ENCODE data around the gene PAGE5. TPM values are rescaled to one million over a fixed set of nuclear protein-coding genes. Genes with fewer than 3 reads are reported as not detected.

Gene PAGE5, protein sequence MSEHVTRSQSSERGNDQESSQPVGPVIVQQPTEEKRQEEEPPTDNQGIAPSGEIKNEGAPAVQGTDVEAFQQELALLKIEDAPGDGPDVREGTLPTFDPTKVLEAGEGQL
- total RNA-seq (not detected), polyA plus RNA-seq (not detected)
- long read RNA-seq, donor 1 = 0 reads
- long read RNA-seq, donor 2, transcript PAGE5-203 (5 exons, 540 nt) = major isoform, 15 of 15 reads
- long read RNA-seq, donor 2, partial matches to known transcripts = 0 of 15 reads
- long read RNA-seq, donor 2, other reads (novel, unspliced or antisense) = 0 of 15 reads
- long read RNA-seq, donor 3 = 0 reads

DNA sequence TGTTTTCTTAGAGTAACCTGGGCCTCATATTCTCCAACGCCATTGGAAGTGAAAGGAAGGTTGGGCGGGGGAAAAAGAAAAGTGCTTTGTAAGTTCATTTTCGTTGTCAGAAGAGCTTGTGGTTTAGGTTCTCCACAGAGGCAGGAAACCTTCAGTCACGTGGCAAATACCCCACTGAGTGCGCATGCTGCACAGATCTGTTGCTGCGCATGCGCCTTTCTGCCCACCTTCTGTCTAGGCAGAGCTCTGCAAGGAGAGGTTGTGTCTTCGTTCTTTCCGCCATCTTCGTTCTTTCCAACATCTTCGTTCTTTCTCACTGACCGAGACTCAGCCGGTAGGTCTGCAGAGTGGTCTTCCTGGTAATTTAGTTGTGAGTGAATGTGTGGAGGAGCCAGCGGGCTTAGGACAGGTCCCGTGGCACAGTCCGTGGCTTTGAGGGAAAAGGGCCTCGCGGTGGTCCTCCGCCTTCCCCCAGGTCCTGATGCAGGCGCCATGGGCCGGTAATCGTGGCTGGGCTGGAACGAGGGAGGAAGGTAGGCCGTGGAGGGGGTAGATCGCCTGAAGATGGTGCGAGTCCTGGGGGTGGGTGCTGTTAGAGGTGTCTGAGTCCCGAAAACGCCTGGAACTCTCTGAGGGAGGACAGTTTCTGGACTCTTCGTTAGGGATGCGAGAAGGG is at the start of gene PAGE5:
Gene PAGE5 (plus strand): TSS at position 228 of the 676 bp plus-strand sequence. CDS start 1,037 bp downstream, outside the sequence.
- Histone ChIP-seq H3K27me3 (no peaks in the 10 kb centered on the region), H3K9me3 (no peaks in the 10 kb centered on the region), H3K27ac (no peak within 1 kb of the TSS), H3K36me3 (no peaks in the 10 kb centered on the region), H3K4me3 (no peak within 1 kb of the TSS), H3K4me1 (ENCODE audit: insufficient read depth) (no peaks in the 10 kb centered on the region)
- WGBS, 3 donors = 80 to 82% (median 82%) methylated on average over 30 of the region's 30 CpGs
- intact Hi-C loops (cut with DNase I) = no loop called here
- DNase-seq = no peak
- TF ChIP-seq, protein P1, sequence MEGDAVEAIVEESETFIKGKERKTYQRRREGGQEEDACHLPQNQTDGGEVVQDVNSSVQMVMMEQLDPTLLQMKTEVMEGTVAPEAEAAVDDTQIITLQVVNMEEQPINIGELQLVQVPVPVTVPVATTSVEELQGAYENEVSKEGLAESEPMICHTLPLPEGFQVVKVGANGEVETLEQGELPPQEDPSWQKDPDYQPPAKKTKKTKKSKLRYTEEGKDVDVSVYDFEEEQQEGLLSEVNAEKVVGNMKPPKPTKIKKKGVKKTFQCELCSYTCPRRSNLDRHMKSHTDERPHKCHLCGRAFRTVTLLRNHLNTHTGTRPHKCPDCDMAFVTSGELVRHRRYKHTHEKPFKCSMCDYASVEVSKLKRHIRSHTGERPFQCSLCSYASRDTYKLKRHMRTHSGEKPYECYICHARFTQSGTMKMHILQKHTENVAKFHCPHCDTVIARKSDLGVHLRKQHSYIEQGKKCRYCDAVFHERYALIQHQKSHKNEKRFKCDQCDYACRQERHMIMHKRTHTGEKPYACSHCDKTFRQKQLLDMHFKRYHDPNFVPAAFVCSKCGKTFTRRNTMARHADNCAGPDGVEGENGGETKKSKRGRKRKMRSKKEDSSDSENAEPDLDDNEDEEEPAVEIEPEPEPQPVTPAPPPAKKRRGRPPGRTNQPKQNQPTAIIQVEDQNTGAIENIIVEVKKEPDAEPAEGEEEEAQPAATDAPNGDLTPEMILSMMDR (IDR thresholded peaks at IDR 0.05) = no peak
- TF ChIP-seq EP300 (IDR thresholded peaks at IDR 0.05) (no peak), POLR2A (IDR thresholded peaks at IDR 0.05) (no peak)

DNA sequence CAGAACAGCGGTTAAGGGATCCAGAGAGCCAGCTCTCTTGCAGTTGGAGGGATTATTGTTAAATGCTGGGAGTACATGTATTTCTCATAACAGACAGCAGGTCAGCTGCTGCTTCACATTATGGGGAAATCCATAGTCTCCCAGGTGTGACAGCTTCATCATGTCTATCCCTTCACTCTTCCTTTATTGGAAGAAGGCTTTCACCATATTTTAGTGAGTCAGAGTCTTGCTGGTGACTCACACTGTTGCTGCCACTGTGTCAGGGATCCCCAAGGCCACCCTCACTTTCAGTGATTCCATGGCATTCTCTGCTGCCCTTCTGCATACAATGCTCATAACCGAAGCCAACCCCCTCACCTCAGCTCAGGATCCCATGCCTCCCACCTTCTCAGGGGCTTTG is 32.9 kb upstream of the PAGE5 start:
- H3K4me1 ChIP-seq (ENCODE audit: insufficient read depth) = no peaks in the 10 kb centered on the region
- intact Hi-C loops (cut with DNase I) = no loop called here
- no peaks in the 10 kb centered on the region for H3K27me3 ChIP-seq
- no peaks in the 10 kb centered on the region for H3K9me3 ChIP-seq
- no peak overlapping the region for H3K27ac ChIP-seq
- no peak for DNase-seq
- H3K36me3 ChIP-seq = no peaks in the 10 kb centered on the region
- TF ChIP-seq EP300 (IDR thresholded peaks at IDR 0.05) (no peak), POLR2A (IDR thresholded peaks at IDR 0.05) (no peak)
- TF ChIP-seq, protein P1 (IDR thresholded peaks at IDR 0.05) = no peak
- H3K4me3 ChIP-seq = no peak overlapping the region
- 72 to 85% (median 79%) methylated on average over 2 of the region's 2 CpGs for WGBS, 3 donors

DNA sequence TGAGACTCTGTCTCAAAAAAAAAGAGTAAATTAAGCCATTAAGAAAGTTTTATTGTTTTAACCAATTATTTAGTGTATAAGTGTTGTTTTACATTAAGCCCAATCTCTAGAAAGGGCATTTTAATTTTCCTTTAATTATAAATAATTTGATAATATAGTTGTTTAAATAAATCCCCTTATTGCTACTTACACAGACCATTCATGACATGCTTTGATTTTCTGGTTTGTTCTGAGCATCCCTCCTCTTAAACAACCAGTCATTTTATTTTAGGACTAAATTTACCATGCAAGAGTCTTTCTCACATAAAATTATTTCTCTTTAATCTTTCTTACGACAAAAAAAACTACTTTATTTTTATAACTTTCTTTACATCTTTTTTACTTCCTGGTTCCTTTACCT is 23.5 kb upstream of the PAGE5 start:
- WGBS, 3 donors = 31 to 83% (median 39%) methylated on average over 1 of the region's 1 CpG
- TF ChIP-seq, protein P1 (IDR thresholded peaks at IDR 0.05) = no peak
- TF ChIP-seq EP300 (IDR thresholded peaks at IDR 0.05) = no peak
- TF ChIP-seq POLR2A (IDR thresholded peaks at IDR 0.05) = no peak
- Histone ChIP-seq H3K27me3 (no peaks in the 10 kb centered on the region), H3K9me3 (no peaks in the 10 kb centered on the region), H3K4me1 (ENCODE audit: insufficient read depth) (no peaks in the 10 kb centered on the region), H3K27ac (no peak overlapping the region), H3K4me3 (no peak overlapping the region), H3K36me3 (no peaks in the 10 kb centered on the region)
- intact Hi-C loops (cut with DNase I) = no loop called here
- DNase-seq = no peak

DNA sequence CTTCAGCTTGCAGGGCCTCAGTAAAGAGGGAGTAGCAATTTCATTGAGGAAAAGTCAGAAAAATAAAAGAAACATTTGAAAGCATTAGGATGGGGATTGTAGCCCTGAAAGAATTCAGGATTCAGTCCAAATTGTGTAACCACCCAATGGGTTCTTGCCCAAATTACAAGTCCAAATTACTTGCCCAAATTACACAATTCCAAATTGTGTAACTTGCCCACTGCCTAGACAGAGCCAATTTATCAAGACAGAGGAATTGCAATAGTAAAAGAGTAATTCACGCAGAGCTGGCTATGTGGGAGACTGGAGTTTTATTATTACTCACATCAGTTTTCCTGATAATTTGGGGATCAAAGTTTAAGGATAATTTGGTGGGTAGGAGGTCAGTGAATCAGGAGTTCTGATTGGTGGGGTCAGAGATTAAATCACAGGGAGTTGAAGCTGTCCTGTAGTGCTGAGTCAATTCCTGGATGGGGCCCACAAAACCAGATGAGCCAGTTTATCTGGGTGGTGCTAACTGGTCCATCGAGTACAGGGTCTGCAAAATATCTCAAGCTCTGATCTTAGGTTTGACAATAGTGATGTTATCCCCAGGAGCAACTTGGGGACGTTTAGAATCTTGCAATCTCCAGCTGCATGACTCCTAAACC is 18.1 kb upstream of the PAGE5 start:
- 26 to 36% (median 31%) methylated on average over 3 of the region's 3 CpGs for WGBS, 3 donors
- intact Hi-C loops (cut with DNase I) = no loop called here
- DNase-seq = no peak

More for the DNA sequence above, 18.1 kb upstream of the PAGE5 start:
- no peak overlapping the region for H3K4me3 ChIP-seq
- no peaks in the 10 kb centered on the region for H3K36me3 ChIP-seq
- no peak overlapping the region for H3K27ac ChIP-seq
- no peaks in the 10 kb centered on the region for H3K4me1 ChIP-seq (ENCODE audit: insufficient read depth)
- H3K27me3 ChIP-seq = no peaks in the 10 kb centered on the region
- TF ChIP-seq EP300 (IDR thresholded peaks at IDR 0.05) = no peak
- TF ChIP-seq, protein P1 (IDR thresholded peaks at IDR 0.05) = no peak
- TF ChIP-seq POLR2A (IDR thresholded peaks at IDR 0.05) = no peak
- no peaks in the 10 kb centered on the region for H3K9me3 ChIP-seq

Data from ovary (tissue), 10 donors.